GM18517 (cell line): ENCODE results near the gene ICAM4.
"Not testable (repeated sequence)": the region's sequence is repeated elsewhere in the genome, so short reads cannot be mapped to it uniquely, and the experiment has no call there.

Experiments used
- ATAC-seq: cut with Tn5 transposase; IDR thresholded peaks from one replicate; pipeline ENCODE4 v1.9.1; 2021; ENCODE audit warnings: mild to moderate bottlenecking, moderate library complexity; ENCODE audit not compliant: unreplicated experiment

Gene ICAM4

GRCh38 chr19:10268071-10268470 lies 18.7 kb upstream of the ICAM4 start:
- ATAC-seq: no peak

GRCh38 chr19:10269333-10270179 lies 17.2 kb upstream of the ICAM4 start:
- ATAC-seq: no peak

GRCh38 chr19:10270180-10270615 lies 16.6 kb upstream of the ICAM4 start:
- ATAC-seq: peak; percentile 19

GRCh38 chr19:10270616-10271394 lies 15.9 kb upstream of the ICAM4 start, which contains the start of gene ICAM1:
Gene ICAM1 (plus strand): TSS chr19:10271120. CDS start chr19:10271160, 40 bp downstream.
- ATAC-seq: peak; percentile 47

GRCh38 chr19:10271543-10272086 lies 15.1 kb upstream of the ICAM4 start:
- ATAC-seq: no peak

GRCh38 chr19:10274589-10274988 lies 12.2 kb upstream of the ICAM4 start:
- no peak for ATAC-seq

- ATAC-seq: no peak
Observed at GRCh38 chr19:10277795-10278589, 8.8 kb upstream of the ICAM4 start.

GRCh38 chr19:10278935-10279334 lies 7.8 kb upstream of the ICAM4 start:
- ATAC-seq: no peak

GRCh38 chr19:10279737-10280442 lies 6.9 kb upstream of the ICAM4 start:
- no peak for ATAC-seq

GRCh38 chr19:10282043-10282442 lies 4.7 kb upstream of the ICAM4 start:
- ATAC-seq: not testable (repeated sequence)

- ATAC-seq: no peak
Observed at GRCh38 chr19:10283301-10284064, 3.3 kb upstream of the ICAM4 start.

- no peak for ATAC-seq
Observed at GRCh38 chr19:10284065-10284959, 2.4 kb upstream of the ICAM4 start.

GRCh38 chr19:10284960-10285278 lies 1.8 kb upstream of the ICAM4 start:
- ATAC-seq: no peak

- no peak for ATAC-seq
Observed at GRCh38 chr19:10285393-10285792, 1.4 kb upstream of the ICAM4 start.

- no peak for ATAC-seq
Observed at GRCh38 chr19:10288662-10289166, 2.0 kb downstream of the ICAM4 start.

- ATAC-seq: no peak
Observed at GRCh38 chr19:10289167-10289835, 2.5 kb downstream of the ICAM4 start.

GRCh38 chr19:10289836-10290356 lies 3.1 kb downstream of the ICAM4 start, which contains the start of gene ICAM5:
Gene ICAM5 (plus strand): TSS chr19:10289952. CDS start chr19:10290044, 92 bp downstream.
- no peak for ATAC-seq
